HepG2 (cell line): Measurements from ENCODE around the gene MSMB. TPM values are rescaled to one million over a fixed set of nuclear protein-coding genes. Genes with fewer than 3 reads are reported as not detected.
A peak's percentile ranks its signal among the peaks of the same experiment; 100 is the strongest.

Experiments
- ARID3A ChIP-seq: IDR thresholded peaks from 2 replicates; pipeline ENCODE4 v1.6.1; 2012; ENCODE audit warnings: low read depth, low read length, improper control_type of control experiment
- GLMP ChIP-seq: sonication (generic); formaldehyde crosslinking; IDR thresholded peaks from 2 replicates; pipeline ENCODE4 v1.9.0; 2021; ENCODE audit warnings: missing genetic modification reagents, mild to moderate bottlenecking, borderline replicate concordance
- MTA1 ChIP-seq: sonication (generic); formaldehyde crosslinking; IDR thresholded peaks from 2 replicates; pipeline ENCODE4 v1.4.0; 2020; ENCODE audit warnings: missing genetic modification reagents, mild to moderate bottlenecking, borderline replicate concordance
- MXD1 ChIP-seq: sonication (generic); formaldehyde crosslinking; IDR thresholded peaks from 2 replicates; pipeline ENCODE4 v1.4.0; 2020; ENCODE audit warnings: mild to moderate bottlenecking, missing genetic modification reagents
- NCOA1 ChIP-seq: sonication (generic); formaldehyde crosslinking; IDR thresholded peaks from 2 replicates; pipeline ENCODE4 v1.9.0; 2021; ENCODE audit warnings: missing genetic modification reagents
- NFAT5 ChIP-seq: sonication (generic); formaldehyde crosslinking; IDR thresholded peaks from 2 replicates; pipeline ENCODE4 v1.4.0; 2020; ENCODE audit warnings: missing genetic modification reagents
- PHF21A ChIP-seq: sonication (generic); formaldehyde crosslinking; IDR thresholded peaks from 2 replicates; pipeline ENCODE4 v1.5.0; 2020; ENCODE audit warnings: mild to moderate bottlenecking, missing genetic modification reagents
- REST ChIP-seq, 2 experiments: IDR thresholded peaks; 2 replicates each; pipeline ENCODE4 v1.6.1; 2011 to 2012; ENCODE audit warnings: low read length in 2 of 2, borderline replicate concordance in 1 of 2, low read depth in 1 of 2, mild to moderate bottlenecking in 1 of 2, moderate library complexity in 1 of 2
- SIN3B ChIP-seq: fragments of 150-350 bp; IDR thresholded peaks from 2 replicates; pipeline ENCODE4 v1.6.1; 2014; ENCODE audit warnings: low read length
- TCF7L2 ChIP-seq: IDR thresholded peaks from 2 replicates; pipeline ENCODE4 v1.6.1; 2011; ENCODE audit warnings: mild to moderate bottlenecking, low read depth, low read length, moderate library complexity
- THAP11 ChIP-seq: IDR thresholded peaks from 2 replicates; pipeline ENCODE4 v1.6.1; 2016; ENCODE audit warnings: missing biosample characterization, missing genetic modification reagents
- ZNF546 ChIP-seq: sonication (generic); formaldehyde crosslinking; conservative IDR thresholded peaks from 2 replicates; pipeline ENCODE4 v1.8.1; 2023; ENCODE audit warnings: mild to moderate bottlenecking, missing genetic modification reagents
- ZNF589 ChIP-seq: sonication (generic); formaldehyde crosslinking; conservative IDR thresholded peaks from 2 replicates; pipeline ENCODE4 v1.8.0; 2022; ENCODE audit warnings: mild to moderate bottlenecking, moderate library complexity, missing genetic modification reagents
- ZNF792 ChIP-seq: IDR thresholded peaks from 2 replicates; pipeline ENCODE4 v1.6.1; 2016
- polyA plus RNA-seq, 8 experiments: library from polyadenylated mRNA; depleted of rRNA in 3 of 8; stranded (reverse) in 7 of 8; unstranded in 1 of 8; fragments of >200 nt; fragmentation: Illumina TruSeq in 4 of 8; extraction: Trizol in 4 of 8; gene quantifications; 2 replicates each; pipeline versions ENCODE4 v1.2.1 to v1.2.3, GENCODE V29; 2011 to 2016; ENCODE audit warnings: low read depth in 4 of 8, missing spikeins in 1 of 8, mixed read lengths in 1 of 8; ENCODE audit not compliant: insufficient read depth in 1 of 8
- total RNA-seq, 5 experiments: library from RNA; depleted of rRNA; stranded (reverse); fragments of >200 nt; fragmentation: Illumina TruSeq; extraction: Trizol; gene quantifications; 2 replicates each; pipeline ENCODE4 v1.2.3, GENCODE V29; 2016; ENCODE audit warnings: low read depth in 1 of 5

MSMB gene
- total and polyA plus RNA-seq, 2 of the 13 experiments (the other 11 are each of a cell fraction or from before 2014, with no cell fraction given) = 0.84 TPM; not detected in 1

GRCh38 chr10:46030091-46030937 is 15.8 kb downstream of the MSMB start, which contains the start of gene NCOA4 (continued):
- TF ChIP-seq NFAT5 (CRISPR knock-in tag) = peak; percentile 62; the same call in 1 of the 2 replicates
- no peak for TF ChIP-seq NCOA1
- no peak for TF ChIP-seq SIN3B
- TF ChIP-seq ZNF792 (CRISPR knock-in tag) = no peak; the same call in 1 of the 2 replicates
- peak; percentile 83 for TF ChIP-seq THAP11 (CRISPR knock-in tag)
- TF ChIP-seq ARID3A = peak; percentile 30; the same call in 1 of the 2 replicates
- no peak for TF ChIP-seq TCF7L2
- no peak for TF ChIP-seq ZNF589 (CRISPR knock-in tag)
- no peak; the same call in 1 of the 2 replicates for TF ChIP-seq PHF21A (CRISPR knock-in tag)
- no peak; the same call in 1 of the 2 replicates for TF ChIP-seq MTA1 (CRISPR knock-in tag)
- TF ChIP-seq ZNF546 (CRISPR knock-in tag) = 0 out of 2 replicates have a peak, but pooled peaks have one; percentile 52
- peak in 1 of 2 experiments; percentile 61; a peak in 2 of 4 replicates for TF ChIP-seq REST (IDR thresholded peaks at IDR 0.05; ENCODE audit: borderline replicate concordance in 1 of 2, low read depth in 1 of 2, low read length in 2 of 2)
- no peak for TF ChIP-seq GLMP
- peak; percentile 83; the same call in 1 of the 2 replicates for TF ChIP-seq MXD1 (CRISPR knock-in tag)
